OCI-LY7 (cell line): Measurements from ENCODE around the gene CIC. TPM values are rescaled to one million over a fixed set of nuclear protein-coding genes. Genes with fewer than 3 reads are reported as not detected.

Experiments used
- BruUV-seq: library from RNA; stranded (reverse); fragments of 400-500 nt; replicated peaks from 2 replicates; lab custom pipeline; 2021; lab: Mats Ljungman, UMichigan
- CTCF ChIA-PET: fragments of 300-600 bp; sonication (Branson Sonifier 250); formaldehyde crosslinking; loops from one replicate; lab custom pipeline; 2022; ENCODE audit warnings: antibody characterized with exemption; ENCODE audit not compliant: unreplicated experiment; lab: Charles Lee
- POLR2A ChIA-PET: fragments of 300-600 bp; sonication (Branson Sonifier 250); formaldehyde crosslinking; loops from one replicate; lab custom pipeline; 2022; ENCODE audit warnings: antibody characterized with exemption; lab: Charles Lee
- DNase-seq: peaks from one replicate; pipeline ENCODE4 v3.0.0-alpha.2; 2015; ENCODE audit warnings: low spot score
- H2AFZ ChIP-seq: fragments of 200-600 bp; sonication (generic), shearing (Covaris generic); 2 replicates; pipeline ENCODE4 v1.6.1; 2014; ENCODE audit warnings: mild to moderate bottlenecking, antibody characterized with exemption, low read length, moderate library complexity
- H3K27ac ChIP-seq: fragments of 200-600 bp; sonication (generic); 2 replicates; pipeline ENCODE4 v1.5.1; 2014; ENCODE audit warnings: mixed run types, low read depth, mild to moderate bottlenecking, moderate library complexity, low read length, inconsistent platforms; ENCODE audit not compliant: poor library complexity, severe bottlenecking
- H3K36me3 ChIP-seq: fragments of 200-600 bp; sonication (generic); 2 replicates; pipeline ENCODE4 v1.6.1; 2014; ENCODE audit warnings: mild to moderate bottlenecking, antibody characterized with exemption, low read length, moderate library complexity, mixed read lengths; ENCODE audit not compliant: insufficient read depth
- H3K4me1 ChIP-seq: fragments of 200-600 bp; sonication (generic); 2 replicates; pipeline ENCODE4 v1.5.1; 2014; ENCODE audit warnings: mild to moderate bottlenecking, low read length; ENCODE audit not compliant: insufficient read depth, poor library complexity, severe bottlenecking
- H3K4me2 ChIP-seq: fragments of 200-600 bp; sonication (generic); 2 replicates; pipeline ENCODE4 v1.6.1; 2014; ENCODE audit warnings: mild to moderate bottlenecking, low read length
- H3K4me3 ChIP-seq: fragments of 200-600 bp; sonication (generic); 2 replicates; pipeline ENCODE4 v1.5.1; 2014; ENCODE audit warnings: mild to moderate bottlenecking, low read depth, low read length; ENCODE audit not compliant: poor library complexity, severe bottlenecking
- H3K79me2 ChIP-seq: fragments of 200-600 bp; sonication (generic); 2 replicates; pipeline ENCODE4 v1.6.1; 2016; ENCODE audit warnings: low read depth, mild to moderate bottlenecking, low read length, moderate library complexity, mixed read lengths; ENCODE audit not compliant: insufficient read depth
- H3K9me2 ChIP-seq: fragments of 200-600 bp; sonication (generic); 2 replicates; pipeline ENCODE4 v1.6.1; 2016; ENCODE audit warnings: mild to moderate bottlenecking, low read length, mixed read lengths; ENCODE audit not compliant: insufficient read depth
- H3K9me3 ChIP-seq: fragments of 200-600 bp; sonication (generic); 2 replicates; pipeline ENCODE4 v1.6.1; 2014; ENCODE audit warnings: mild to moderate bottlenecking, mixed run types, low read length, mixed read lengths
- H4K20me1 ChIP-seq: fragments of 200-600 bp; sonication (generic); 2 replicates; pipeline ENCODE4 v1.6.1; 2014; ENCODE audit warnings: mild to moderate bottlenecking, antibody characterized with exemption, low read length, moderate library complexity, mixed read lengths; ENCODE audit not compliant: insufficient read depth
- CTCF ChIP-seq: fragments of 200-600 bp; sonication (generic); conservative IDR thresholded peaks from 2 replicates; pipeline ENCODE4 v1.5.1; 2014; ENCODE audit warnings: mild to moderate bottlenecking, antibody characterized with exemption, low read length, moderate library complexity, mixed read lengths
- EZH2phosphoT487 ChIP-seq: fragments of 200-600 bp; sonication (generic); IDR thresholded peaks from 2 replicates; pipeline ENCODE4 v1.6.1; 2018; ENCODE audit warnings: low read depth, borderline replicate concordance, mild to moderate bottlenecking, mixed run types, antibody characterized with exemption, low read length, moderate library complexity, mixed read lengths
- intact Hi-C: fragments of 100-400 bp; cut with micrococcal nuclease; formaldehyde crosslinking; loops from one replicate; pipeline ENCODE4 v1.10.0; 2022; ENCODE audit not compliant: unreplicated experiment
- total RNA-seq, 2 experiments: library from RNA; depleted of rRNA in 1 of 2; stranded (reverse); fragments of >200 nt in 1 of 2; shearing (Covaris generic) in 1 of 2; gene quantifications; 2 replicates each; pipeline ENCODE4 v1.2.3, GENCODE V29; 2014 to 2022

CIC gene
- total RNA-seq, 2 experiments from 2014 or later = 26.8 to 48.2 TPM

GRCh38 chr19:42232435-42232834 is 36.6 kb upstream of the CIC start:
- no peak overlapping the region for H2AFZ ChIP-seq
- no peak overlapping the region for H3K4me3 ChIP-seq
- intact Hi-C loops = no loop called here
- no peak for DNase-seq
- H3K9me2 ChIP-seq = no peaks in the 10 kb centered on the region
- no peak overlapping the region for H3K4me2 ChIP-seq
- no peak overlapping the region for H3K27ac ChIP-seq
- TF ChIP-seq EZH2phosphoT487 (no peak), CTCF (no peak)
- no peaks in the 10 kb centered on the region for H3K4me1 ChIP-seq
- BruUV-seq = no TSS peak
- POLR2A ChIA-PET = no interaction called here
- H3K36me3 ChIP-seq = peaks cover 95% of the 10 kb centered on the region
- H3K9me3 ChIP-seq = no peaks in the 10 kb centered on the region
- H4K20me1 ChIP-seq = no peaks in the 10 kb centered on the region
- CTCF ChIA-PET = no interaction called here
- H3K79me2 ChIP-seq = no peaks in the 10 kb centered on the region

GRCh38 chr19:42233106-42233505 is 35.9 kb upstream of the CIC start:
- no peak overlapping the region for H3K27ac ChIP-seq
- H3K4me2 ChIP-seq = no peak overlapping the region
- H3K4me3 ChIP-seq = no peak overlapping the region
- no peaks in the 10 kb centered on the region for H4K20me1 ChIP-seq
- CTCF ChIA-PET = no interaction called here
- H3K4me1 ChIP-seq = no peaks in the 10 kb centered on the region
- intact Hi-C loops = no loop called here
- H2AFZ ChIP-seq = no peak overlapping the region
- DNase-seq = no peak
- no peaks in the 10 kb centered on the region for H3K79me2 ChIP-seq
- H3K9me2 ChIP-seq = no peaks in the 10 kb centered on the region
- POLR2A ChIA-PET = no interaction called here
- H3K36me3 ChIP-seq = peaks cover 89% of the 10 kb centered on the region
- no TSS peak for BruUV-seq
- H3K9me3 ChIP-seq = no peaks in the 10 kb centered on the region
- TF ChIP-seq EZH2phosphoT487 (no peak), CTCF (no peak)

- H3K27ac ChIP-seq = no peak overlapping the region
- no peak overlapping the region for H3K4me3 ChIP-seq
- no peak overlapping the region for H2AFZ ChIP-seq
- no peaks in the 10 kb centered on the region for H3K9me2 ChIP-seq
- CTCF ChIA-PET = no interaction called here
- BruUV-seq = no TSS peak
- no peaks in the 10 kb centered on the region for H3K9me3 ChIP-seq
- no peak overlapping the region for H3K4me2 ChIP-seq
- TF ChIP-seq EZH2phosphoT487 (no peak), CTCF (no peak)
- intact Hi-C loops = no loop called here
- peaks cover 85% of the 10 kb centered on the region for H3K36me3 ChIP-seq
- H3K4me1 ChIP-seq = no peaks in the 10 kb centered on the region
- no peaks in the 10 kb centered on the region for H4K20me1 ChIP-seq
- no peaks in the 10 kb centered on the region for H3K79me2 ChIP-seq
- no peak for DNase-seq
- POLR2A ChIA-PET = interaction anchor here (1.5 kb wide), 1 partner anchor 14 kb away, joined by 4 read pairs; the partner anchor contains the start of gene ZNF526
Measured at GRCh38 chr19:42233678-42234292, 35.3 kb upstream of the CIC start.
